PC-9 (cell line): ENCODE data around the gene GKAP1. TPM values are rescaled to one million over a fixed set of nuclear protein-coding genes. Genes with fewer than 3 reads are reported as not detected.
A peak's percentile ranks its signal among the peaks of the same experiment; 100 is the strongest.

Experiments
- BruUV-seq: library from RNA; stranded (reverse); fragments of 400-500 nt; replicated peaks from 2 replicates; lab custom pipeline; 2021; lab: Mats Ljungman, UMichigan
- CTCF ChIA-PET: fragments of 300-600 bp; sonication (Branson Sonifier 250); formaldehyde crosslinking; loops from one replicate; lab custom pipeline; 2022; ENCODE audit warnings: antibody characterized with exemption; lab: Charles Lee
- POLR2A ChIA-PET: fragments of 300-600 bp; sonication (Branson Sonifier 250); formaldehyde crosslinking; loops from one replicate; lab custom pipeline; 2022; ENCODE audit warnings: antibody characterized with exemption; ENCODE audit not compliant: unreplicated experiment; lab: Charles Lee
- DNase-seq, 2 experiments: peaks; one replicate each; pipeline versions ENCODE4 v3.0.0 to v3.0.0-alpha.2; 2015 to 2022; ENCODE audit warnings: mixed read lengths in 1 of 2
- H2AFZ ChIP-seq: fragments of 200-600 bp; sonication (generic); 2 replicates; pipeline ENCODE4 v1.8.1; 2017; ENCODE audit warnings: antibody characterized with exemption
- H3F3A ChIP-seq: fragments of 200-600 bp; sonication (generic); 2 replicates; pipeline ENCODE4 v1.8.1; 2017; ENCODE audit warnings: antibody characterized with exemption, mild to moderate bottlenecking, low read depth; ENCODE audit not compliant: insufficient read depth
- H3K27ac ChIP-seq: fragments of 200-600 bp; sonication (generic); 2 replicates; pipeline ENCODE4 v1.6.1; 2016; ENCODE audit warnings: mixed run types
- H3K27me3 ChIP-seq: fragments of 200-600 bp; sonication (generic); 2 replicates; pipeline ENCODE4 v1.6.1; 2016; ENCODE audit warnings: low read depth, mixed run types; ENCODE audit not compliant: insufficient read depth
- H3K36me3 ChIP-seq: fragments of 200-600 bp; sonication (generic); 2 replicates; pipeline ENCODE4 v1.6.1; 2016; ENCODE audit warnings: low read depth, mixed run types
- H3K4me1 ChIP-seq: fragments of 200-600 bp; sonication (generic); replicated peaks from 2 replicates; pipeline ENCODE4 v1.6.1; 2016; ENCODE audit warnings: mixed run types; ENCODE audit not compliant: insufficient read depth
- H3K4me2 ChIP-seq: fragments of 200-600 bp; sonication (generic); 2 replicates; pipeline ENCODE4 v1.6.1; 2017; ENCODE audit warnings: mixed run types
- H3K4me3 ChIP-seq: fragments of 200-600 bp; sonication (generic); 2 replicates; pipeline ENCODE4 v1.6.1; 2016; ENCODE audit warnings: mixed run types
- H3K79me2 ChIP-seq: fragments of 200-600 bp; sonication (generic); 2 replicates; pipeline ENCODE4 v1.6.1; 2017; ENCODE audit warnings: low read depth, mixed run types
- H3K9me2 ChIP-seq: fragments of 200-600 bp; sonication (generic); 2 replicates; pipeline ENCODE4 v1.8.1; 2017; ENCODE audit warnings: mild to moderate bottlenecking; ENCODE audit not compliant: insufficient read depth
- H3K9me3 ChIP-seq: fragments of 200-600 bp; sonication (generic); 2 replicates; pipeline ENCODE4 v1.8.1; 2016; ENCODE audit warnings: low read depth; ENCODE audit not compliant: insufficient read depth
- H4K20me1 ChIP-seq: fragments of 200-600 bp; sonication (generic); 2 replicates; pipeline ENCODE4 v1.8.1; 2017; ENCODE audit not compliant: insufficient read depth
- CTCF ChIP-seq: fragments of 200-600 bp; sonication (generic); conservative IDR thresholded peaks from 2 replicates; pipeline ENCODE4 v1.6.1; 2017; ENCODE audit warnings: mixed run types, antibody characterized with exemption, mild to moderate bottlenecking, moderate library complexity
- EZH2 ChIP-seq: fragments of 200-600 bp; sonication (generic); IDR thresholded peaks from 2 replicates; pipeline ENCODE4 v1.8.0; 2017; ENCODE audit warnings: antibody characterized with exemption, low read depth
- intact Hi-C: fragments of 100-400 bp; cut with micrococcal nuclease; formaldehyde crosslinking; loops from one replicate; pipeline ENCODE4 v1.10.0; 2022; ENCODE audit not compliant: unreplicated experiment
- total RNA-seq: library from RNA; stranded (reverse); gene quantifications from 2 replicates; pipeline ENCODE4 v1.2.3, GENCODE V29; 2021

The GKAP1 gene
- total RNA-seq, 1 experiment from 2014 or later: 4.6 TPM

- POLR2A ChIA-PET: no interaction called here
- Histone ChIP-seq H3F3A (peaks cover 13% of the 10 kb centered on the region; the same call in 1 of the 2 replicates), H3K4me3 (no peak overlapping the region), H3K36me3 (no peaks in the 10 kb centered on the region), H3K4me1 (no peaks in the 10 kb centered on the region), H2AFZ (no peak overlapping the region), H3K9me2 (no peaks in the 10 kb centered on the region), H3K9me3 (no peaks in the 10 kb centered on the region), H3K27me3 (no peaks in the 10 kb centered on the region), H3K27ac (no peak overlapping the region), H3K79me2 (peaks cover 100% of the 10 kb centered on the region), H4K20me1 (peaks cover 98% of the 10 kb centered on the region), H3K4me2 (no peak overlapping the region)
- CTCF ChIA-PET: no interaction called here
- DNase-seq: peak in 1 of 2 experiments; percentile 20
- intact Hi-C loops: no loop called here
- TF ChIP-seq CTCF (no peak), EZH2 (no peak)
- no TSS peak for BruUV-seq
Measured at GRCh38 chr9:83691492-83691891, 126.1 kb downstream of the GKAP1 start.

Other genes with a start within 250 kb of the GKAP1 start
- 1.7 and 4.6 TPM in 2 replicates for gene IDNK, start 194.6 kb downstream of the GKAP1 start, total RNA-seq
- gene UBQLN1, start 109.8 kb downstream of the GKAP1 start, total RNA-seq: 118 and 129 TPM in 2 replicates
- 9.0 and 13.3 TPM in 2 replicates for gene KIF27, start 103.7 kb upstream of the GKAP1 start, total RNA-seq
- 403 and 583 TPM in 2 replicates for gene HNRNPK, start 162.4 kb upstream of the GKAP1 start, total RNA-seq
- 13.9 and 19.2 TPM in 2 replicates for gene RMI1, start 163.0 kb upstream of the GKAP1 start, total RNA-seq